GM12873 (cell line): Measurements from ENCODE around the gene MICAL3.
A peak's percentile ranks its signal among the peaks of the same experiment; 100 is the strongest.

Source experiments
- TF ChIP-seq, protein P1 (sequence below): IDR thresholded peaks from 2 replicates; pipeline ENCODE4 v1.5.1; 2012; ENCODE audit warnings: low read depth, mild to moderate bottlenecking, moderate library complexity, low read length, control low read depth; ENCODE audit not compliant: insufficient read depth; ENCODE audit errors: missing control alignments

The MICAL3 gene

DNA sequence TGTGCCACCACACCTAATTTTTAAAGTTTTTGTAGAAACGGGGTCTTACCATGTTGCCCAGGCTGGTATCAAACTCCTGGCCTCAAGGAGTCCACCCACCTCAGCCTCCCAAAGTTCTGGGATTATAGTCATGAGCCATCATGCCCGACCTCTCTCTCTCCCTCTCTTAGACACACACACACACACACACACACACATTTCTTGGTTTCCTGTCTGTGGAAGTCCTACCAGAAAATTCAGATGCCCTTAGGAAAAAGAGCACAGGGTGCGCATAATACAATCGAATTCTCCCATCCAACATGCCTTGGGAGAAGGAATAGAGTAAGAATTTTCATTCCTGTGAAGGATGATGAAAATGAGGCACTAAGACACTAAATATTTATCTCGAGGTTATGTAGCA is 10.4 kb downstream of the MICAL3 start:
- TF ChIP-seq, protein P1, sequence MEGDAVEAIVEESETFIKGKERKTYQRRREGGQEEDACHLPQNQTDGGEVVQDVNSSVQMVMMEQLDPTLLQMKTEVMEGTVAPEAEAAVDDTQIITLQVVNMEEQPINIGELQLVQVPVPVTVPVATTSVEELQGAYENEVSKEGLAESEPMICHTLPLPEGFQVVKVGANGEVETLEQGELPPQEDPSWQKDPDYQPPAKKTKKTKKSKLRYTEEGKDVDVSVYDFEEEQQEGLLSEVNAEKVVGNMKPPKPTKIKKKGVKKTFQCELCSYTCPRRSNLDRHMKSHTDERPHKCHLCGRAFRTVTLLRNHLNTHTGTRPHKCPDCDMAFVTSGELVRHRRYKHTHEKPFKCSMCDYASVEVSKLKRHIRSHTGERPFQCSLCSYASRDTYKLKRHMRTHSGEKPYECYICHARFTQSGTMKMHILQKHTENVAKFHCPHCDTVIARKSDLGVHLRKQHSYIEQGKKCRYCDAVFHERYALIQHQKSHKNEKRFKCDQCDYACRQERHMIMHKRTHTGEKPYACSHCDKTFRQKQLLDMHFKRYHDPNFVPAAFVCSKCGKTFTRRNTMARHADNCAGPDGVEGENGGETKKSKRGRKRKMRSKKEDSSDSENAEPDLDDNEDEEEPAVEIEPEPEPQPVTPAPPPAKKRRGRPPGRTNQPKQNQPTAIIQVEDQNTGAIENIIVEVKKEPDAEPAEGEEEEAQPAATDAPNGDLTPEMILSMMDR = no peak

DNA sequence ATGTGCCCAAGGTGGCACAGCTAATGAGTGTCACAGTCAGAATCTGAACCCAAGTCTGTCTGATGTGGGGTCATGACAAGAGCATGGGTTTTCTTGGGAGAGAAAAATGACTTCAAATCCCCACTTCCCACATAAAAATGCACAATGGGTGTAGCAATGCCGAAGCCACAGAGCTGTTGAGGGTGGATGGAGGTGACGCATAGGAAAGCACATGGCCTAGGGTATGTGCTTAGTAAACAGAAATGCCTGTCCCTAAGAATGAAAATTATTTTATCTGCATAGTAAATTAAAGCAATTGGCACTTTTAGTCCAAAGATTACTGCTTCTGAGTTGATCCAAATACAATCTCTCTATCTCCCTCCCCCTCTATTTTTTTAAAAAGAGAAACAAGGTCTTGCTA is 10.9 kb downstream of the MICAL3 start:
- TF ChIP-seq, protein P1 = no peak

- TF ChIP-seq, protein P1 = no peak
Measured at GRCh38 chr22:18012531-18012930, 11.8 kb downstream of the MICAL3 start.

DNA sequence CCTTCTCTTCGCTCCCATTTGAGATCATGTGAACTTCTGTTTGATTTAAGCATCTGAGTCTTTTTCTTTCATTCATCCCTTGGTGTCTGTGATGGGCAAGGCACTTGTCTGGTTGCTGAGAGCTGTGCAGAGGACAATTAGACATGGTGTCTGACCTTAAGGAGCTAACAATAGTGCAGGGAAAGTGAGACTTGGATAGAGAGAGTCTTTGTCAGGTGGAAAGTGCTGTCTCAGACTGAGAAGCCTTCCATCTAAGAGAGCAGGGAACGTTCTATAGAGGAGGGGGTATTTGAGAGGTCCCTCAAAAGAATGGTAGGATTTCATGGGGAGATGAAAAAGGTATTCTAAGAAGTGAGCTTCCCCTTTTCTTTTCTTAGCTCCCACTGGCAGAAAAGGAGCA is 14.1 kb downstream of the MICAL3 start:
- TF ChIP-seq, protein P1 = no peak

GRCh38 chr22:18008136-18008535 is 16.2 kb downstream of the MICAL3 start:
- TF ChIP-seq, protein P1 = no peak

DNA sequence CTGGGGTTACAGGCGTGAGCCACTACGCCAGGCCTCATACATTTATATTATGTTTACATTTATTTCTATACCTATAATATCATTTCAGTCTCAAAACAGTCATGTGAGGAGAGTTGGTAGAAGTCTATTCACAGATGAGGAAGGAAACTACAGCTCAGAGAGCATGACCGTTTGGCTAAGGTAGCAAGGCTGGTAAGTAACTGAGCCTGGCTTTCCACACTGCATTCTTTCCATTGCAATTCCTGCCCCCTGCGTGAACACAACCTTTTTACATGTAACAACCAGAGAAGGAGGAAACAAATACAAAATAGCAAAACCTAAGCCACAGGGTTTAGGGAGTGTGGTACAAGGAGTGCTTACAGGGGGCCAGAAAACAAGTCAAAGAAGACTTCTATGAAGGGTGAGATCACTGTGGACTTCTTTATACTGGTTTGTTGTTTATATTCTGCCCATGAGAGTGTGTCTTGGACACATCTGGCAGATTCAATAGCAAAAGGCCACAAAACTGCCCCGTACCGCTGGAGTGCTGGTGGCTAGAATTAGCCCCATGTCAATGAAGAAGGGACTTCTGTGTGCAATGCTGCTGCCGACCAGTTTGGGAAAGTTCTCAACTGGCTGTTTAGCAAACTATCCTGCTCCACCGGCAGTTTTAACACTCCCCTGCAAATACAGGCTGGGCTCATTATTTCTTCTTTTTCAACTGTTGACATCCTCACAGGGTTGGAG is 19.0 kb downstream of the MICAL3 start:
- TF ChIP-seq, protein P1 = no peak

GRCh38 chr22:18001040-18001893 is 23.1 kb downstream of the MICAL3 start:
- TF ChIP-seq, protein P1 = peak; percentile 37
